Neural progenitor cell (in vitro differentiated cells): ENCODE measurements around the gene JDP2. TPM values are rescaled to one million over a fixed set of nuclear protein-coding genes. Genes with fewer than 3 reads are reported as not detected.

Source experiments
- DNase-seq: peaks from one replicate; pipeline ENCODE4 v3.0.0-alpha.2; 2016; ENCODE audit warnings: low spot score
- H2AFZ ChIP-seq: fragments of 200-600 bp; sonication (generic); replicated peaks from 2 replicates; pipeline ENCODE4 v1.6.1; 2016; ENCODE audit warnings: antibody characterized with exemption
- H3F3A ChIP-seq: fragments of 200-600 bp; sonication (generic); 2 replicates; pipeline ENCODE4 v1.6.1; 2016; ENCODE audit warnings: antibody characterized with exemption, low read depth
- H3K27ac ChIP-seq: fragments of 200-600 bp; sonication (generic); 2 replicates; pipeline ENCODE4 v1.5.1; 2016; ENCODE audit warnings: mild to moderate bottlenecking
- H3K27me3 ChIP-seq: fragments of 200-600 bp; sonication (generic); 2 replicates; pipeline ENCODE4 v1.6.1; 2016; ENCODE audit warnings: mild to moderate bottlenecking, moderate library complexity
- H3K36me3 ChIP-seq: fragments of 200-600 bp; sonication (generic); 2 replicates; pipeline ENCODE4 v1.5.1; 2016
- H3K4me1 ChIP-seq: fragments of 200-600 bp; sonication (generic); 2 replicates; pipeline ENCODE4 v1.6.1; 2016; ENCODE audit warnings: mixed run types
- H3K4me2 ChIP-seq: fragments of 200-600 bp; sonication (generic); 2 replicates; pipeline ENCODE4 v1.6.1; 2016
- H3K4me3 ChIP-seq: fragments of 200-600 bp; sonication (generic); 2 replicates; pipeline ENCODE4 v1.5.1; 2016
- H3K79me2 ChIP-seq: fragments of 200-600 bp; sonication (generic); 2 replicates; pipeline ENCODE4 v1.6.1; 2016; ENCODE audit warnings: low read depth
- H3K9ac ChIP-seq: fragments of 200-600 bp; sonication (generic); 2 replicates; pipeline ENCODE4 v1.6.1; 2016
- H3K9me3 ChIP-seq: fragments of 200-600 bp; sonication (generic); 2 replicates; pipeline ENCODE4 v1.5.1; 2016; ENCODE audit warnings: low read depth
- H4K20me1 ChIP-seq: fragments of 200-600 bp; sonication (generic); 2 replicates; pipeline ENCODE4 v1.6.1; 2016; ENCODE audit warnings: low read depth
- H3K27ac Mint-ChIP-seq: 3 replicates; pipeline ENCODE4 v1.8.0; 2021; ENCODE audit warnings: mixed read lengths
- H3K27me3 Mint-ChIP-seq: 2 replicates; pipeline ENCODE4 v1.8.0; 2022; ENCODE audit warnings: low read depth, mild to moderate bottlenecking, inconsistent platforms, moderate library complexity, mixed read lengths; ENCODE audit not compliant: insufficient read depth
- H3K36me3 Mint-ChIP-seq: 3 replicates; pipeline ENCODE4 v1.8.0; 2021; ENCODE audit warnings: mixed read lengths
- H3K4me1 Mint-ChIP-seq: 3 replicates; pipeline ENCODE4 v1.8.0; 2021; ENCODE audit warnings: mixed read lengths
- H3K4me3 Mint-ChIP-seq: 3 replicates; pipeline ENCODE4 v1.8.0; 2021; ENCODE audit warnings: mild to moderate bottlenecking, moderate library complexity, mixed read lengths
- H3K9me3 Mint-ChIP-seq: 3 replicates; pipeline ENCODE4 v1.8.0; 2020; ENCODE audit warnings: mixed read lengths
- CTCF ChIP-seq: fragments of 200-600 bp; sonication (generic); IDR thresholded peaks from 2 replicates; pipeline ENCODE4 v1.5.1; 2017; ENCODE audit warnings: antibody characterized with exemption, mild to moderate bottlenecking
- EZH2 ChIP-seq: fragments of 200-600 bp; sonication (generic); IDR thresholded peaks from 2 replicates; pipeline ENCODE4 v1.6.1; 2017; ENCODE audit warnings: antibody characterized with exemption, mild to moderate bottlenecking, moderate library complexity
- EZH2phosphoT487 ChIP-seq: fragments of 200-600 bp; sonication (generic); IDR thresholded peaks from 2 replicates; pipeline ENCODE4 v1.6.1; 2017; ENCODE audit warnings: antibody characterized with exemption
- total RNA-seq: library from RNA; depleted of rRNA; stranded (reverse); fragments of >200 nt; gene quantifications from 2 replicates; pipeline ENCODE4 v1.2.3, GENCODE V29; 2015; ENCODE audit warnings: low replicate concordance

The JDP2 gene
- total RNA-seq, 1 donor from 2014 or later, result 2.5 TPM

GRCh38 chr14:75402867-75403413 lies 24.9 kb upstream of the JDP2 start:
- Histone ChIP-seq H3K36me3 (no peaks in the 10 kb centered on the region), H3K27me3 (no peaks in the 10 kb centered on the region), H3K4me3 (no peak overlapping the region), H4K20me1 (no peaks in the 10 kb centered on the region), H2AFZ (no peak overlapping the region), H3K27ac (no peak overlapping the region), H3K4me2 (no peak overlapping the region), H3F3A (peaks cover 5% of the 10 kb centered on the region), H3K4me1 (peaks cover 16% of the 10 kb centered on the region), H3K9ac (no peak overlapping the region), H3K79me2 (no peaks in the 10 kb centered on the region), H3K9me3 (no peaks in the 10 kb centered on the region)
- H3K9me3 Mint-ChIP-seq, result peaks cover 10% of the 10 kb centered on the region
- DNase-seq, result no peak
- H3K27ac Mint-ChIP-seq, result no peak overlapping the region
- TF ChIP-seq EZH2, result no peak
- TF ChIP-seq CTCF, result no peak
- TF ChIP-seq EZH2phosphoT487, result no peak
- H3K4me3 Mint-ChIP-seq, result no peak overlapping the region
- H3K4me1 Mint-ChIP-seq, result peaks cover 11% of the 10 kb centered on the region
- H3K36me3 Mint-ChIP-seq, result no peaks in the 10 kb centered on the region
- peaks cover 9% of the 10 kb centered on the region for H3K27me3 Mint-ChIP-seq

- no peaks in the 10 kb centered on the region for H3K79me2 ChIP-seq
- H3K9ac ChIP-seq, result no peak overlapping the region
- H3K27ac ChIP-seq, result no peak overlapping the region
- H3F3A ChIP-seq, result peaks cover 5% of the 10 kb centered on the region
- DNase-seq, result no peak
- Mint-ChIP-seq H3K9me3 (no peaks in the 10 kb centered on the region), H3K4me1 (peaks cover 23% of the 10 kb centered on the region), H3K36me3 (no peaks in the 10 kb centered on the region), H3K4me3 (no peak overlapping the region), H3K27me3 (peaks cover 7% of the 10 kb centered on the region), H3K27ac (no peak overlapping the region)
- no peaks in the 10 kb centered on the region for H3K36me3 ChIP-seq
- H3K27me3 ChIP-seq, result no peaks in the 10 kb centered on the region
- H3K4me3 ChIP-seq, result no peak overlapping the region
- peaks cover 16% of the 10 kb centered on the region for H3K4me1 ChIP-seq
- no peaks in the 10 kb centered on the region for H3K9me3 ChIP-seq
- no peak overlapping the region for H3K4me2 ChIP-seq
- H2AFZ ChIP-seq, result no peak overlapping the region
- TF ChIP-seq CTCF (no peak), EZH2 (no peak), EZH2phosphoT487 (no peak)
- H4K20me1 ChIP-seq, result no peaks in the 10 kb centered on the region
Observed at GRCh38 chr14:75404847-75405246, 23.0 kb upstream of the JDP2 start.

GRCh38 chr14:75406102-75406501 lies 21.7 kb upstream of the JDP2 start:
- Histone ChIP-seq H3K4me2 (no peak overlapping the region), H3K9me3 (no peaks in the 10 kb centered on the region), H3K4me1 (peaks cover 8% of the 10 kb centered on the region), H2AFZ (no peak overlapping the region), H3K9ac (no peak overlapping the region), H3K79me2 (no peaks in the 10 kb centered on the region), H4K20me1 (no peaks in the 10 kb centered on the region), H3K27me3 (no peaks in the 10 kb centered on the region), H3F3A (peaks cover 4% of the 10 kb centered on the region), H3K36me3 (no peaks in the 10 kb centered on the region), H3K4me3 (no peak overlapping the region), H3K27ac (no peak overlapping the region)
- no peak overlapping the region for H3K27ac Mint-ChIP-seq
- H3K9me3 Mint-ChIP-seq, result no peaks in the 10 kb centered on the region
- peaks cover 13% of the 10 kb centered on the region for H3K27me3 Mint-ChIP-seq
- no peak overlapping the region for H3K4me3 Mint-ChIP-seq
- H3K4me1 Mint-ChIP-seq, result peaks cover 31% of the 10 kb centered on the region
- no peaks in the 10 kb centered on the region for H3K36me3 Mint-ChIP-seq
- TF ChIP-seq EZH2phosphoT487, result no peak
- TF ChIP-seq EZH2, result no peak
- TF ChIP-seq CTCF, result no peak
- DNase-seq, result no peak
